Endometrial microvascular endothelial cells (primary cell): ENCODE measurements around the gene DYNLL2. TPM values are rescaled to one million over a fixed set of nuclear protein-coding genes. Genes with fewer than 3 reads are reported as not detected.
"Not testable (repeated sequence)": the region's sequence is repeated elsewhere in the genome, so short reads cannot be mapped to it uniquely, and the experiment has no call there.

Source experiments
- in situ Hi-C: cut with HindIII; loops from 2 replicates; pipeline ENCODE4 v1.10.0; 2017; ENCODE audit warnings: low sequenced_read_pairs, low pct_unique_long_range_greater_than_20kb; ENCODE audit errors: inconsistent ontology term
- total RNA-seq: library from RNA; depleted of rRNA; stranded (reverse); fragments of >200 nt; gene quantifications from one replicate; pipeline ENCODE4 v1.2.3, GENCODE V29; 2015; ENCODE audit errors: inconsistent ontology term

Gene DYNLL2
- total RNA-seq, 1 donor from 2014 or later = 10.9 TPM

GRCh38 chr17:58094118-58094517, 10.9 kb downstream of the DYNLL2 start:
- in situ Hi-C loops = no loop called here

- in situ Hi-C loops = no loop called here
Observed at GRCh38 chr17:58096892-58097291, 13.7 kb downstream of the DYNLL2 start.

GRCh38 chr17:58097384-58098088, 14.3 kb downstream of the DYNLL2 start:
- in situ Hi-C loops = no loop called here

GRCh38 chr17:58100506-58100905, 17.3 kb downstream of the DYNLL2 start:
- in situ Hi-C loops = no loop called here

GRCh38 chr17:58101898-58102297, 18.7 kb downstream of the DYNLL2 start:
- in situ Hi-C loops = not testable (repeated sequence)

- in situ Hi-C loops = no loop called here
Observed at GRCh38 chr17:58105093-58105492, 21.9 kb downstream of the DYNLL2 start.

GRCh38 chr17:58107306-58107705, 24.1 kb downstream of the DYNLL2 start:
- in situ Hi-C loops = no loop called here

GRCh38 chr17:58109197-58109596, 26.0 kb downstream of the DYNLL2 start:
- in situ Hi-C loops = no loop called here

GRCh38 chr17:58110012-58110411, 26.8 kb downstream of the DYNLL2 start:
- in situ Hi-C loops = no loop called here

GRCh38 chr17:58111676-58112075, 28.5 kb downstream of the DYNLL2 start:
- in situ Hi-C loops = no loop called here

- in situ Hi-C loops = no loop called here
Observed at GRCh38 chr17:58112970-58113631, 29.9 kb downstream of the DYNLL2 start.

GRCh38 chr17:58113947-58114346, 30.7 kb downstream of the DYNLL2 start:
- in situ Hi-C loops = no loop called here

GRCh38 chr17:58117382-58117781, 34.2 kb downstream of the DYNLL2 start:
- in situ Hi-C loops = no loop called here

- in situ Hi-C loops = no loop called here
Observed at GRCh38 chr17:58119491-58119890, 36.3 kb downstream of the DYNLL2 start.

- in situ Hi-C loops = no loop called here
Observed at GRCh38 chr17:58120195-58120822, 37.1 kb downstream of the DYNLL2 start.

- in situ Hi-C loops = no loop called here
Observed at GRCh38 chr17:58121925-58122324, 38.7 kb downstream of the DYNLL2 start.

GRCh38 chr17:58127846-58128245, 44.6 kb downstream of the DYNLL2 start:
- in situ Hi-C loops = no loop called here

- in situ Hi-C loops = not testable (repeated sequence)
Observed at GRCh38 chr17:58132697-58133096, 49.5 kb downstream of the DYNLL2 start.

- in situ Hi-C loops = no loop called here
Observed at GRCh38 chr17:58136669-58137279, 53.6 kb downstream of the DYNLL2 start.

- in situ Hi-C loops = no loop called here
Observed at GRCh38 chr17:58141505-58141904, 58.3 kb downstream of the DYNLL2 start.
